ENCODE data around the gene TMEM30A.

Gene TMEM30A

DNA sequence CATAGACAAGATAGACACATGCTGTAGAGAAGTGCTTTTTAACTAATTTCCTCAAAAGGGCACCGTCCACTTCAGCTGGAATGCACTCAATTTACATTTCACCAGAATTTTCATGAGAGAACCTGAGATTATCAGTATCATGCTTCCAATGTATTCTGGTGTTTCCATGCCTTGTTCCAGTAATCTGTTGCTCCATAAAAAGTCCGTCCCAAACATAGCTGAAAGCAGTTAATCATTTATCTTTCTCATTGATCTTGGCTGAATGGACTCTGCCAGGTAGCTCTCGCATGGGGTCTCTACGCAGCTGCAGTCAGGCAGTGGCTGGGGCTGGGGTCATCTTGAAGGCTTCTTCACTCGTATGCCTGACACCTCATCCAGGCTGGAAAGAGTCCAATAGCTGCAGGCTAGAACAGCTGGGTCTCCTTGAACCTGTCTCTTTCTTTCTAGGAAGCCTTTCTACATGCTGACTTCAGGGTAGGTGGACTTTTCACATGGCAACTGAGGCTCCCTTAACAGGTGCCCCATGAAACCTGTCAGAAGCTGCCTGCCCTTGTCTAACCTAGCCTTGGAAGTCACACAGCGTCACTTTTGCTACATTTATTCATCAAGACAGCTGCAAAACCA is 60.2 kb downstream of the TMEM30A start:
- intact Hi-C loops (cut with DNase I): no loop called here
- DNase-seq: no peak

- no peak for DNase-seq
- intact Hi-C loops (cut with DNase I): no loop called here
Observed at GRCh38 chr6:75223428-75223827, 61.2 kb downstream of the TMEM30A start.

- DNase-seq: no peak
- intact Hi-C loops (cut with DNase I): no loop called here
Observed at GRCh38 chr6:75222261-75222660, 62.3 kb downstream of the TMEM30A start.

GRCh38 chr6:75221116-75221515 is 63.5 kb downstream of the TMEM30A start:
- DNase-seq: no peak
- intact Hi-C loops (cut with DNase I): no loop called here

GRCh38 chr6:75220357-75220756 is 64.2 kb downstream of the TMEM30A start:
- no peak for DNase-seq
- intact Hi-C loops (cut with DNase I): no loop called here

- DNase-seq: no peak
- intact Hi-C loops (cut with DNase I): no loop called here
Observed at GRCh38 chr6:75219263-75219662, 65.3 kb downstream of the TMEM30A start.

GRCh38 chr6:75217193-75217592 is 67.4 kb downstream of the TMEM30A start:
- DNase-seq: no peak
- intact Hi-C loops (cut with DNase I): no loop called here

GRCh38 chr6:75215291-75215690 is 69.3 kb downstream of the TMEM30A start:
- no peak for DNase-seq
- intact Hi-C loops (cut with DNase I): no loop called here

DNA sequence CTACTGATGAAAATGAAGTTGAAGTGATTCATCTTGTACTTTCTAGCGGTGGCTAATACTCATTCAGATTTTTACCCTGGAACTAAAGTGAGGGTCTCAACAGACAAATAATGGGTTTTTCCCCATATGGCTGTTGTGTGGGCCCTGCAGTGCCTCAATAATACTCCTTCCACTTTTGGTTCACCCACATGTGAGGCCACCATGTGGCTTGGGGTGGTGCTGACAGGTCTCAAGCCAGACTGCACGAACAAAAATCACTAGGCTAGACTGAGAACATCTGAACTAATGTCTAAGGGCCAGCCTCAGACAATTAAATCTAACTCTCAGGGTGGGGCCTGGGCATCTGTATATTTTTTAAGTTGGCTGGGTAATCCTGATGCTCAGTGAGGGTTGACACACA is 70.9 kb downstream of the TMEM30A start:
- intact Hi-C loops (cut with DNase I): no loop called here
- no peak for DNase-seq

DNA sequence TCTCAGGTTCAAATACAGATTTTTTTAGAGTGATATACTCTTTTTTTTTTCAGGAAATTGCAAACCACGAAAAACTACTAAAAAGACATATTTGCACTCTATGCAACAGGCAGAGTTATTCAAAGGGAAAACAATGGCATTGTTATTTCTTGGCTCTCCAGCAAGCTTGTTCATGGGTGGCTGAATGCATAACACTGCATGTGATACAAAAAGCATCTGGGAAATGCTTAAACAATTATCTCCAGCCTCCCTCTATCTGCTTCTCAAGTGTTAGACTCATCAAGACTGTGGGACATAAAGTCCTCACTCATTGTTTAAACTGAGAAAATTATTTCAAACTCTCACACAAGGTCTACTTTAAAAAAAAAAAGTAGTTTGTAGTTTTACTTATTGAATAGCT is 71.5 kb downstream of the TMEM30A start:
- no peak for DNase-seq
- intact Hi-C loops (cut with DNase I): no loop called here

DNA sequence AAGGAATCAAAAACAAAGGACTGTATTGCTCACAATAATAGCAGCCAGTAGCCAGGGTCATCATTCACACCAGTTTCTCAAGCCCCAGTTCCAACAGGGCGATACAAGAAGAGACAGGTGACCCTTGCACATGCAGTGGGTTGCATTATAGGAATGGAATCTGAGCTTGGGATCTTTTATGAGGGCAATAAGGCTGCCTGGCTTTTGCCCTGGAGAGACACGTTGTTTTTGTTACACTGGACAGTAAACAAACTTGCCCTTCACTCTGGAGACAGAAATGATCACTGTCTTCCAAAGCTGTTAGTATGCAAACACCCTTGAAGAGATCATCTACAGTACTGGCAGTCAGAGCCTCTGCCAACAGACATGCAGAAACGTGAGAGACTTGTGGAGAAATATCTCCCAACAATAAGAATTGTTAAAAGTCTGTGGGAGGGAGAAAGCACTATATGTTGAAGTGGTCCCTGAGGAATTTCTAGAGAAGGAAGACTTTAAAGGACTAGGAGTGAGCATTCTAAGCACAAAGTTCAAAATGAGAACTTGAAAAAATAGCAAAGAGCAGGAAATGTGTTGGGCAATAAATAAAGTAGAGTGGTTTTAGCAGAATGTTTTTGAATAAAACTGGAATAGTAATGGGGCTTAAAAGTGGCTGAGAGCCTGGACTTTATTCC is 72.5 kb downstream of the TMEM30A start:
- no peak for DNase-seq
- intact Hi-C loops (cut with DNase I): no loop called here

GRCh38 chr6:75210885-75211739 is 73.5 kb downstream of the TMEM30A start:
- peak in 1 of 10 donors; percentile 49 for DNase-seq
- intact Hi-C loops (cut with DNase I): no loop called here

DNA sequence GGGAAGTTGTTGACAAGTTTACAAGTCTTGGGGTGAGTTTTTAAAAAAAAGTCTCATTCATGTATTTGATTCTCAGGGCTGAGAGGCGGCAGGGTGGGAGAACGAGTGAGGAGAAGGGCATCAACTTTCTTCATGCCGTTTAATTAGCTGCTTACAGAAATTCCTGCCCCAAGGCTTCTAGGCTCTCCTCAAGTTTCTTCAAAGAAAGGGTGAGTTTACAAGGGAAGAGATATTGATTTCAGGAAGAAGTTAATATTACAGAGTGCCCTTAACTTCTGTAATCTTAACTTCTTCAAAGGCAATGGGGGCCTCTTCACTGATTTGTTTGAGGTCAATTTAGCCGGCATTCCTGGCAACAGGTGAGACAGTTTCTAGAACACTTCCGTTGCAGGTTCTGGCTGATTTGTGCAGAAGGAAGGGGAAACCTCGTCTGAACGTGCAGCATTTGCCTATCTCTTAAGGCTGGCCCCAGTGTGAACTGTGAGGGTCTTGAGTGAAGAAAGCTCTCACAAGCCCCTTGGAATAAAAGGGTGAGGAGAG is 75.3 kb downstream of the TMEM30A start:
- no peak for DNase-seq
- intact Hi-C loops (cut with DNase I): loop anchor here (1.0 to 5.0 kb wide), 4 partner anchors 802 to 1470 kb away; no protein-coding TSS in a partner anchor

GRCh38 chr6:75208298-75209183 is 76.1 kb downstream of the TMEM30A start:
- intact Hi-C loops (cut with DNase I): loop anchor here (1.0 to 5.0 kb wide), 4 partner anchors 801 to 1469 kb away; no protein-coding TSS in a partner anchor
- DNase-seq: peak; percentile 74 to 97 (median 88)

- intact Hi-C loops (cut with DNase I): loop anchor here (5.0 kb wide), 3 partner anchors 799 to 1349 kb away; no protein-coding TSS in a partner anchor
- peak in 3 of 10 donors; percentile 12 to 75 (median 66) for DNase-seq
Observed at GRCh38 chr6:75206576-75207342, 77.8 kb downstream of the TMEM30A start.

GRCh38 chr6:75205776-75206575 is 78.6 kb downstream of the TMEM30A start, which contains the start of gene COL12A1:
Gene COL12A1 (minus strand): TSS chr6:75206053. CDS start chr6:75202792, 3,261 bp downstream.
- intact Hi-C loops (cut with DNase I): loop anchor here (5.0 kb wide), 3 partner anchors 799 to 1349 kb away; no protein-coding TSS in a partner anchor
- peak in 6 of 10 donors; percentile 18 to 89 (median 64) for DNase-seq

- peak in 3 of 10 donors; percentile 25 to 80 (median 79) for DNase-seq
- intact Hi-C loops (cut with DNase I): loop anchor here (1.0 to 5.0 kb wide), 4 partner anchors 798 to 1348 kb away; no protein-coding TSS in a partner anchor
Observed at GRCh38 chr6:75204959-75205775, 79.4 kb downstream of the TMEM30A start.

Data from posterior cingulate gyrus (tissue), 11 donors.